ENCODE data around the gene ADAP1.

GRCh38 chr7:865921-866320, 88.6 kb downstream of the ADAP1 start:
- TF ChIP-seq EZH2 (IDR thresholded peaks at IDR 0.05; ENCODE audit: low read length, unreplicated experiment), result no peak
- TF ChIP-seq CTCF (conservative IDR thresholded peaks at IDR 0.05; ENCODE audit: low read depth, low read length), result no peak
- no peak for TF ChIP-seq EZH2phosphoT487 (IDR thresholded peaks at IDR 0.05; ENCODE audit: borderline replicate concordance, low read length)

Data from PC-3 (cell line).